IMR-90 (cell line): Measurements from ENCODE around the gene NPAS3. TPM values are rescaled to one million over a fixed set of nuclear protein-coding genes. Genes with fewer than 3 reads are reported as not detected.

Experiments used
- ATAC-seq: fragments of 200-7000 bp; cut with Tn5 transposase; 2 replicates; pipeline ENCODE4 v1.9.1; 2020; ENCODE audit warnings: low read depth, mild to moderate bottlenecking, moderate library complexity
- BruUV-seq: library from RNA; stranded (reverse); fragments of 400-500 nt; replicated peaks from 2 replicates; lab custom pipeline; 2021; lab: Mats Ljungman, UMichigan
- CTCF ChIA-PET: fragments of 300-600 bp; formaldehyde crosslinking; extraction: SDS; loops from one replicate; lab custom pipeline; 2021; ENCODE audit warnings: antibody characterized with exemption; lab: Yijun Ruan, JAX
- POLR2A ChIA-PET: fragments of 300-600 bp; sonication (Branson Sonifier 250); formaldehyde crosslinking; loops from one replicate; lab custom pipeline; 2022; ENCODE audit warnings: antibody characterized with exemption; ENCODE audit not compliant: unreplicated experiment; lab: Charles Lee
- DNase-seq: peaks from one replicate; pipeline ENCODE4 v3.0.0; 2013
- H2AFZ ChIP-seq: replicated peaks from 2 replicates; pipeline ENCODE3; 2013; ENCODE audit warnings: low read length, mild to moderate bottlenecking; ENCODE audit not compliant: poor library complexity
- H2AK5ac ChIP-seq: 2 replicates; pipeline ENCODE4 v1.6.1; 2013; ENCODE audit warnings: low read depth, low read length, inconsistent platforms
- H2AK9ac ChIP-seq: replicated peaks from 2 replicates; pipeline ENCODE3; 2013; ENCODE audit warnings: mild to moderate bottlenecking, low read depth, low read length, moderate library complexity; ENCODE audit not compliant: poor library complexity
- H2BK120ac ChIP-seq: 2 replicates; pipeline ENCODE4 v1.6.1; 2013; ENCODE audit warnings: low read depth, low read length, inconsistent platforms
- H2BK15ac ChIP-seq: 3 replicates; pipeline ENCODE4 v1.6.1; 2013; ENCODE audit warnings: low read depth, low read length, inconsistent platforms
- H2BK20ac ChIP-seq: 2 replicates; pipeline ENCODE4 v1.6.1; 2013; ENCODE audit warnings: low read depth, mild to moderate bottlenecking, inconsistent platforms, low read length, moderate library complexity
- H2BK5ac ChIP-seq: 2 replicates; pipeline ENCODE4 v1.6.1; 2013; ENCODE audit warnings: mild to moderate bottlenecking, low read depth, low read length, inconsistent platforms; ENCODE audit not compliant: poor library complexity, severe bottlenecking
- H3K14ac ChIP-seq: replicated peaks from 2 replicates; pipeline ENCODE4 v1.6.1; 2013; ENCODE audit warnings: low read depth, low read length, inconsistent platforms
- H3K18ac ChIP-seq: 2 replicates; pipeline ENCODE4 v1.6.1; 2013; ENCODE audit warnings: low read depth, low read length, control low read depth
- H3K23ac ChIP-seq: 2 replicates; pipeline ENCODE4 v1.6.1; 2013; ENCODE audit warnings: low read depth, low read length, inconsistent platforms
- H3K27ac ChIP-seq: 2 replicates; pipeline ENCODE4 v1.5.1; 2013; ENCODE audit warnings: mild to moderate bottlenecking, control low read depth, low read length; ENCODE audit not compliant: insufficient read depth
- H3K27me3 ChIP-seq: 2 replicates; pipeline ENCODE4 v1.6.1; 2013; ENCODE audit warnings: low read length; ENCODE audit not compliant: control insufficient read depth, insufficient read depth
- H3K36me3 ChIP-seq: 2 replicates; pipeline ENCODE4 v1.6.1; 2013; ENCODE audit warnings: low read length, mixed read lengths; ENCODE audit not compliant: control insufficient read depth, insufficient read depth
- H3K4ac ChIP-seq: 2 replicates; pipeline ENCODE4 v1.6.1; 2013; ENCODE audit warnings: low read depth, low read length, inconsistent platforms
- H3K4me1 ChIP-seq: 2 replicates; pipeline ENCODE4 v1.6.1; 2013; ENCODE audit warnings: low read length, mixed read lengths; ENCODE audit not compliant: control insufficient read depth, insufficient read depth
- H3K4me2 ChIP-seq: 2 replicates; pipeline ENCODE4 v1.6.1; 2013; ENCODE audit warnings: low read depth, mild to moderate bottlenecking, control low read depth, low read length, moderate library complexity
- H3K4me3 ChIP-seq: 2 replicates; pipeline ENCODE4 v1.5.1; 2013; ENCODE audit warnings: low read depth, mild to moderate bottlenecking, control low read depth, low read length, moderate library complexity; ENCODE audit not compliant: insufficient read depth
- H3K56ac ChIP-seq: 2 replicates; pipeline ENCODE4 v1.6.1; 2013; ENCODE audit warnings: low read length, inconsistent platforms; ENCODE audit not compliant: insufficient read depth; ENCODE audit errors: extremely low read depth
- H3K79me1 ChIP-seq, 2 experiments: 2 replicates each; pipeline ENCODE4 v1.6.1; 2013; ENCODE audit warnings: low read length in 2 of 2, inconsistent platforms in 1 of 2, low read depth in 1 of 2
- H3K9ac ChIP-seq: 2 replicates; pipeline ENCODE4 v1.6.1; 2013; ENCODE audit warnings: low read depth, low read length, control low read depth
- H3K9me1 ChIP-seq: 2 replicates; pipeline ENCODE4 v1.6.1; 2013; ENCODE audit warnings: low read length, inconsistent platforms; ENCODE audit not compliant: insufficient read depth
- H3K9me3 ChIP-seq: 2 replicates; pipeline ENCODE4 v1.6.1; 2013; ENCODE audit warnings: low read length; ENCODE audit not compliant: control insufficient read depth, insufficient read depth
- H4K20me1 ChIP-seq: 2 replicates; pipeline ENCODE4 v1.6.1; 2013; ENCODE audit warnings: low read length, inconsistent platforms; ENCODE audit not compliant: insufficient read depth
- H4K5ac ChIP-seq: 2 replicates; pipeline ENCODE4 v1.6.1; 2013; ENCODE audit warnings: mild to moderate bottlenecking, low read depth, low read length, control low read depth
- H4K8ac ChIP-seq, 2 experiments: 2 replicates each; pipeline ENCODE4 v1.6.1; 2013; ENCODE audit warnings: low read depth in 2 of 2, low read length in 2 of 2, control low read depth in 1 of 2, inconsistent platforms in 1 of 2
- H4K91ac ChIP-seq: 2 replicates; pipeline ENCODE4 v1.6.1; 2013; ENCODE audit warnings: low read depth, low read length, inconsistent platforms; ENCODE audit not compliant: insufficient read depth
- CEBPB ChIP-seq: IDR thresholded peaks from 2 replicates; pipeline ENCODE4 v1.6.1; 2012; ENCODE audit warnings: low read depth, low read length, improper control_type of control experiment
- MAFK ChIP-seq: IDR thresholded peaks from 2 replicates; pipeline ENCODE4 v1.6.1; 2012; ENCODE audit warnings: low read depth, low read length, improper control_type of control experiment
- WGBS, 2 experiments: methylation state at CpG; one replicate each; pipeline versions ENCODE4 v1.1.5 to v1.1.7; 2013; ENCODE audit warnings: missing lambda C conversion rate in 2 of 2; ENCODE audit not compliant: insufficient read length in 1 of 2; ENCODE audit errors: extremely low coverage in 2 of 2; 5-methylcytosine and 5-hydroxymethylcytosine counted together
- dilution Hi-C: fragments of 300-500 bp; cut with HindIII; formaldehyde crosslinking; loops from one replicate; pipeline ENCODE4 v1.14.3; 2018; ENCODE audit warnings: low sequenced_read_pairs; ENCODE audit not compliant: unreplicated experiment
- in situ Hi-C: fragments of 300-500 bp; cut with MboI; formaldehyde crosslinking; loops from 3 replicates; pipeline ENCODE4 v1.14.3; 2019; ENCODE audit warnings: low sequenced_read_pairs, inconsistent platforms, mixed read lengths
- intact Hi-C: fragments of 100-400 bp; cut with micrococcal nuclease; formaldehyde crosslinking; loops from 2 replicates; pipeline ENCODE4 v1.10.0; 2022
- polyA plus RNA-seq, 3 experiments: library from polyadenylated mRNA; depleted of rRNA; stranded (reverse); fragments of >200 nt; gene quantifications; 2 replicates each; pipeline ENCODE4 v1.2.3, GENCODE V29; 2012; ENCODE audit warnings: low replicate concordance in 1 of 3
- total RNA-seq: library from RNA; depleted of rRNA; stranded (reverse); fragments of >200 nt; gene quantifications from 2 replicates; pipeline ENCODE4 v1.2.3, GENCODE V29; 2012
- TF ChIP-seq, protein P1 (sequence below): conservative IDR thresholded peaks from 2 replicates; pipeline ENCODE4 v1.5.1; 2012; ENCODE audit warnings: mild to moderate bottlenecking, low read depth, low read length, improper control_type of control experiment

The NPAS3 gene
- total and polyA plus RNA-seq, 2 of the 4 experiments (the other 2 are of a cell fraction), result not detected

DNA sequence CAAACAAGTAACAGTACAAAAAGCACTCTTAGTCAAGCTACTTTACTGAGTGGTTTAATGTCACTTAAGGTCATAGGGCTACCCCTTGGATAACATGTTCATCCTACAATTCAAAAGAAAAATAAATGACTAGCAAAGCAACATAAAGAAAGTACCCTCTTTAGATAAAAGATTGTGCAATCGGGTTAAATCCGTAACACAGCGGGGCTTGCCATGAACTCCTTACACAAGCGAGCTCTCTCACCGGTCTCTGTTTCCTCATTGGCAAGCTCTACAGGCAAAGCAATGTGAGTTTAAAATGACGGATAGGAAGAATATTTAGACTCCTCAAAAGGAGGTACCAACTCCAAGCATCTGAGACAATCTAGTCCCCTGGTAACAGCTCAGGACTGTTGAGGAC, 871.6 kb downstream of the NPAS3 start:
- Histone ChIP-seq H3K79me1 (no peaks in the 10 kb centered on the region), H3K23ac (no peak overlapping the region), H3K4me3 (no peak overlapping the region), H3K27me3 (no peaks in the 10 kb centered on the region), H2BK20ac (no peak overlapping the region), H4K20me1 (no peaks in the 10 kb centered on the region), H3K56ac (no peak overlapping the region), H2AK5ac (no peak overlapping the region), H3K9me3 (no peaks in the 10 kb centered on the region), H3K9ac (no peak overlapping the region), H2BK5ac (no peak overlapping the region), H3K18ac (no peak overlapping the region), H2AFZ (no peak overlapping the region), H3K14ac (no peak overlapping the region), H3K4ac (no peak overlapping the region), H3K4me2 (no peak overlapping the region), H3K4me1 (no peaks in the 10 kb centered on the region), H3K27ac (no peak overlapping the region), H2BK15ac (no peak overlapping the region), H4K5ac (no peak overlapping the region), H3K9me1 (no peaks in the 10 kb centered on the region), H2AK9ac (no peak overlapping the region), H3K36me3 (no peaks in the 10 kb centered on the region), H2BK120ac (no peak overlapping the region), H4K8ac (no peak overlapping the region), H4K91ac (no peak overlapping the region)
- DNase-seq, result no peak
- WGBS, 2 experiments, result no CpG with 5 or more reads among the region's 6 CpGs
- dilution Hi-C loops (no loop called here), intact Hi-C loops (no loop called here), in situ Hi-C loops (no loop called here)
- no TSS peak for BruUV-seq
- CTCF ChIA-PET, result no interaction called here
- no peak for ATAC-seq
- TF ChIP-seq CEBPB, result peak; percentile 66
- TF ChIP-seq MAFK, result no peak
- TF ChIP-seq, protein P1, sequence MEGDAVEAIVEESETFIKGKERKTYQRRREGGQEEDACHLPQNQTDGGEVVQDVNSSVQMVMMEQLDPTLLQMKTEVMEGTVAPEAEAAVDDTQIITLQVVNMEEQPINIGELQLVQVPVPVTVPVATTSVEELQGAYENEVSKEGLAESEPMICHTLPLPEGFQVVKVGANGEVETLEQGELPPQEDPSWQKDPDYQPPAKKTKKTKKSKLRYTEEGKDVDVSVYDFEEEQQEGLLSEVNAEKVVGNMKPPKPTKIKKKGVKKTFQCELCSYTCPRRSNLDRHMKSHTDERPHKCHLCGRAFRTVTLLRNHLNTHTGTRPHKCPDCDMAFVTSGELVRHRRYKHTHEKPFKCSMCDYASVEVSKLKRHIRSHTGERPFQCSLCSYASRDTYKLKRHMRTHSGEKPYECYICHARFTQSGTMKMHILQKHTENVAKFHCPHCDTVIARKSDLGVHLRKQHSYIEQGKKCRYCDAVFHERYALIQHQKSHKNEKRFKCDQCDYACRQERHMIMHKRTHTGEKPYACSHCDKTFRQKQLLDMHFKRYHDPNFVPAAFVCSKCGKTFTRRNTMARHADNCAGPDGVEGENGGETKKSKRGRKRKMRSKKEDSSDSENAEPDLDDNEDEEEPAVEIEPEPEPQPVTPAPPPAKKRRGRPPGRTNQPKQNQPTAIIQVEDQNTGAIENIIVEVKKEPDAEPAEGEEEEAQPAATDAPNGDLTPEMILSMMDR, result no peak
- POLR2A ChIA-PET, result no interaction called here
